NCI-H2171 treated with DMSO at 0.1 percent for 48 hours (cell line): ENCODE measurements around the gene DHRSX.
"Not testable (repeated sequence)": the region's sequence is repeated elsewhere in the genome, so short reads cannot be mapped to it uniquely, and the experiment has no call there.

Experiments
- DNase-seq: peaks from one replicate; lab custom pipeline; 2025; lab: John Stamatoyannopoulos, UW

Gene DHRSX

DNA sequence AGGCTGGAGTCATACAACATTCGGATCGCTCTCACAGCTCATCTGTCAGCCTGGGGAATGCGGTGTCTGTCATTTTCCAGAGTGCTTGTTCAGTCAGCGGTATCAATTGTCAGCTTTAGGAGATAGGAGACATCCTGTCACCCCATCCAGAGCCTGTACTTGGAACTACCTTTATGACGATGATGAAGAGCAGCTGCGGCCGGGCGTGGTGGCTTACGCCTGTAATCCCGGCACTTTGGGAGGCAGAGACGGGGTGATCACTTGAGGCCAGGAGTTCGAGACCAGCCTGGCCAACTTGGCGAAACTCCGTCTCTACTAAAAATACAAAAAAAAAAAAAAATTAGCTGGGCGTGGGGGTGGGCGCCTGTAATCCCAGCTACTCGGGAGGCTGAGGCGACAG, 289.1 kb downstream of the DHRSX start:
- DNase-seq, result not testable (repeated sequence)

DNA sequence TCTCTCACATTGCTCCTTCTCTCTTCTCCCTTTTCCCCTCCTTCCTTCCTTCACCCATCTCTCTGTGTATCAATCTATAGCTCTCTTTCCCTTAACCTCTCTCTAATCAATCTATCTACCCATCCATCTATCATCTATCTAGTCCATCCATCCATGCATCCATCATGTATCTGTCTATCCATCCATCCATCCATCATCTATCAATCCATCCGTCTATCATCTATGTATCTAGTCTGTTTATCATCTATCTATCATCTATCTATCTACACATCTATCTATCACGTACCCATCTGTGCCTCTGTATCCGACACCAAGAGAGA, 307.5 kb downstream of the DHRSX start:
- no peak for DNase-seq

- DNase-seq, result no peak
Measured at GRCh38 chrX:2192584-2193272, 308.0 kb downstream of the DHRSX start.

DNA sequence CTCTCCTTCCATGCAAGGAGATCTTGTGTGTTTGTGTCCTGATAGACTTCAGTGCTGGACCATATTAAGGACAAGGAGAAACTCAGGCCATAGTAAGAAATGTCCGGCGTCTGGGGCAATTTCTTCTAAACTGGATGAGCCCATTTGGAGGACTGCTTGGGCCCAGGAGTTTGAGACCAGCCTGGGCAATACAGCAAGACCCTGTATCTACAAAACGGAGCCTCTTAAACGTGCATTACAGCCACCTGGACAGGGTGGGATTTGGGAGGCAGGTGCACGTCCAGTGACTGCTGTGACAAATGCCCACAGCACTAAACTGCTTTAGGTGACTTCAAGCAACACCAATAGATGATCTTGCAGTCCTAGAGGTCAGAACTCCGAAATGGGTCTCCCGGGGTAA, 311.9 kb downstream of the DHRSX start:
- DNase-seq, result no peak

DNA sequence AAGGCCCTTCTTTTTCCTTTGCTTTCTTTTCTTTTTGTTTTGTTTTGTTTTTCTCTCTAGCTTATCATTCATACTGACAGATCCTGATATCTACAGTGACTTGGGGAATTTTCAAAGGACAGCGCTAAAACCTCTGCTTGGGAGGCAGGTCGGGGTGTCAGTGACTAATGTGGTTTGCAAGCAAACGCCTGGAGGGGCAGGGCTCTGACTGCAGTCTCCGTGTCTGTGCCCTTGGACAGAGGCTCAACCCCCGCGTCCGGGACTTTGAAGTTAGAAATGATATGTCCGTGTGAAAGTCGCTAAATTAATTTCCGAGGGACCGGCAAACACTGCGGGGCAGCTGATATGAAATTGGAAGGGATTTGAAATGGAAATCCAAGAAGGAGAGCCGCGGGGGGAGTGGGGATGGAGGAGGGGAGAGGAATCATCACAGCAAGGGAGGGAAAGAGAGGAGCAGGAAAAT, 312.4 kb downstream of the DHRSX start:
- no peak for DNase-seq

- DNase-seq, result no peak
Measured at GRCh38 chrX:2187352-2188115, 313.2 kb downstream of the DHRSX start.

- DNase-seq, result no peak
Measured at GRCh38 chrX:2185341-2186082, 315.3 kb downstream of the DHRSX start.

DNA sequence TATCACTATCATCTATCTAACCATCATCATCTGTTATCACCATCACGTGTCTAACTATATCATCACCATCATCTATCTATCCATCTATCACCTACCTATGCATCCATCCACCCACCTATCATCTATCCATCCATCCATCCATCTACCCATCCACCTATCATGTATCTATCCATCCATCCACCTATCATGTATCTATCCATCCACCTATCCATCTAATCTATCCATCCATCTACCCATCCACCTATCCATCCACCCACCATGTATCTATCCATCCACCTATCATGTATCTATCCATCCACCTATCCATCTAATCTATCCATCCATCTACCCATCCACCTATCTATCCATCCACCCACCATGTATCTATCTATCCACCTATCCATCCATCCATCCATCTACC, 316.7 kb downstream of the DHRSX start:
- no peak for DNase-seq

GRCh38 chrX:2183193-2183725, 317.5 kb downstream of the DHRSX start:
- no peak for DNase-seq

- no peak for DNase-seq
Measured at GRCh38 chrX:2177541-2177940, 323.2 kb downstream of the DHRSX start.

DNA sequence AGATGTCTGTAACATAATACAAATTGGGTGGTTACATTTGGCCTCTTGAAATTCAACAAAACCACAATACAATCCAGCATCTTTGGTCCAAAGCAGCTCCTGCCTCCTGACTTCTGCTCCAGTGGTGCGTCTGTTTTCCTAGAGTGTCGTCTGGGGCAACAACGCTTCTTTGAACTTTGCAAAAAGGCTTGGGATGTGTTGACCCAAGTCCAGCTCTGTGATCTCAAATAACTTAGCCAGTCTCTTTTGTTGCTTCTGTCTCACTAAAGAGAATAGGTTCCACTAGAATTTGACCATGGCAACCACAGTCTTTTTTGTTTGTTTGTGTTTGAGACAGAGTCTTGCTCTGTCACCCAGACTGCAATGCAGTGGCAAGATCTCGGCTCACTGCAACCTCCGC, 324.0 kb downstream of the DHRSX start:
- DNase-seq, result no peak

- no peak for DNase-seq
Measured at GRCh38 chrX:2176274-2176673, 324.5 kb downstream of the DHRSX start.

- DNase-seq, result no peak
Measured at GRCh38 chrX:2172359-2172758, 328.4 kb downstream of the DHRSX start.
